Motor neuron (in vitro differentiated cells): Measurements from ENCODE around the gene DISP3. TPM values are rescaled to one million over a fixed set of nuclear protein-coding genes. Genes with fewer than 3 reads are reported as not detected.

Experiments used
- ATAC-seq, 8 experiments: fragments of 200-7000 bp; cut with Tn5 transposase; replicated peaks in 6 of 8; 2 replicates each; pipeline ENCODE4 v1.8.0; 2021; ENCODE audit warnings: mild to moderate bottlenecking in 8 of 8, moderate library complexity in 8 of 8
- H3K27ac ChIP-seq, 2 donors: fragments of 250-450 bp; sonication (Bioruptor Pico); 2 replicates each; pipeline ENCODE4 v1.9.0; 2021; ENCODE audit warnings: antibody characterized with exemption in 2 of 2, mild to moderate bottlenecking in 2 of 2, moderate library complexity in 1 of 2
- H3K4me1 ChIP-seq, 2 donors: fragments of 250-450 bp; sonication (Bioruptor Pico); replicated peaks in 1 of 2; 2 replicates each; pipeline ENCODE4 v1.6.1; 2021; ENCODE audit warnings: antibody characterized with exemption in 2 of 2, mild to moderate bottlenecking in 2 of 2, moderate library complexity in 1 of 2
- H3K4me3 ChIP-seq, 5 donors: fragments of 250-450 bp; sonication (Bioruptor Pico); 2 replicates each; pipeline ENCODE4 v1.9.0; 2021; ENCODE audit warnings: antibody characterized with exemption in 5 of 5, mild to moderate bottlenecking in 5 of 5, moderate library complexity in 4 of 5
- WGBS, 10 experiments: fragments of 450-650 bp; shearing (Covaris generic); methylation state at CpG; one replicate each; pipeline ENCODE4 v1.0.0; 2022; 5-methylcytosine and 5-hydroxymethylcytosine counted together
- in situ Hi-C, 9 experiments: fragments of 400-800 bp; cut with MboI; loops; one replicate each; pipeline ENCODE4 v1.15.0; 2021; ENCODE audit warnings: low sequenced_read_pairs in 9 of 9, low pct_unique_long_range_greater_than_20kb in 2 of 9; ENCODE audit not compliant: unreplicated experiment in 9 of 9
- total RNA-seq, 8 experiments: library from RNA; unstranded; fragments of 300-600 nt; gene quantifications; 2 replicates each; pipeline versions ENCODE4 v1.2.3 to v1.2.4, GENCODE V29; 2022

Gene DISP3
- total RNA-seq, 8 experiments from 2014 or later, result 0.18 to 23.4 (median 8.5) TPM

DNA sequence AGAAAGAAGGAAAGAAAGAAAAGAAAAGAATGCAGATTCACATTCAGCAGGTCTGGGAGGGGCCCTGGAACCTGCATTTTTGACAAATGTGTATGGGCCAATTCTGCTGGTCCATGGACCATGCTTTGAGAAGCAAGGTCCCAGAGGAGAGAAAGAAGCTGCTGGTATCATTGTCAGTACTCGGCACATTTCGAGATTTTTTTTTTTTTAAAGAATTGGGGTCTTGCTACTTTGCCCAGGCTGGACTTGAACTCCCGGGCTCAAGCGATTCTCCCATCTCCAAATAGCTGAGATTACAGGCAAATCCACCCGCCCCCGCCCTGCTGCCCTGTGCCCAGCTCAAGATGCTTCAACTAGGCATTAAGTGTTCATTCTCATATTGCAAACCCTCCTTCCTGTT, 13.6 kb upstream of the DISP3 start:
- in situ Hi-C loops, result loop anchor here in 1 of 9 experiments (25.0 kb wide), 1 partner anchor 128 kb away; no protein-coding TSS in a partner anchor
- WGBS, 10 experiments, result 21 to 100% (median 80%) methylated on average over 1 to 6 of the region's 6 CpGs; no CpG with 5 or more reads in 1 of the 10 experiments
- Histone ChIP-seq H3K4me1 (peaks cover 18 to 21% of the 10 kb centered on the region in 2 donors), H3K27ac (no peak overlapping the region), H3K4me3 (no peak overlapping the region)
- ATAC-seq, result no peak

GRCh38 chr1:11466416-11466815, 12.5 kb upstream of the DISP3 start:
- peaks cover 20% of the 10 kb centered on the region in 2 donors for H3K4me1 ChIP-seq
- in situ Hi-C loops, result loop anchor here in 1 of 9 experiments (25.0 kb wide), 1 partner anchor 129 kb away; no protein-coding TSS in a partner anchor
- 0 to 100% (median 78%) methylated on average over 1 to 2 of the region's 2 CpGs; no CpG with 5 or more reads in 5 of the 10 experiments for WGBS, 10 experiments
- ATAC-seq, result no peak
- H3K4me3 ChIP-seq, result no peak overlapping the region
- H3K27ac ChIP-seq, result no peak overlapping the region

DNA sequence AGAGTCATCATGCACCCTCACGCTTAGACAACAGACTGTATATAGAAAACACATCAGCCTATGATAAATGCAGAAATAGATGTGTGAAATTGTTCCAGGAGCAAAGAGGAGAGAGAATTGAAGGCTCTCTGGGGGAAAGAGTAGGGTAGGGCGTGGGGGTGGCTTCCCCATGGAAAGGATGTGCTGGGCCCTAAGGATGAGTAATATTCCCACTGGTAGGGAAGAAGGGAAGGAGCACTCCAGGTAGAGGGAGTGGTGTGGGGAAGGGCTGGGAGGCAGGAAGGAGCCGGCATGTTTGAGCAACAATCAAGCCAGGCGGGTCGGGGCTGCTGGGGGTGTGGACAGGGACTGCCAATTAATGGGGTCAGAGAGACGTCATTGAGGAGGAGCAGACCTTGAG, 10.1 kb upstream of the DISP3 start:
- in situ Hi-C loops, result loop anchor here in 1 of 9 experiments (25.0 kb wide), 1 partner anchor 132 kb away; no protein-coding TSS in a partner anchor
- 20 to 63% (median 40%) methylated on average over 1 to 3 of the region's 6 CpGs; no CpG with 5 or more reads in 5 of the 10 experiments for WGBS, 10 experiments
- H3K4me3 ChIP-seq, result no peak overlapping the region
- H3K27ac ChIP-seq, result no peak overlapping the region
- peaks cover 0 to 9% of the 10 kb centered on the region in 2 donors for H3K4me1 ChIP-seq
- ATAC-seq, result peak in 3 of 8 experiments; percentile 40 to 62 (median 51)

DNA sequence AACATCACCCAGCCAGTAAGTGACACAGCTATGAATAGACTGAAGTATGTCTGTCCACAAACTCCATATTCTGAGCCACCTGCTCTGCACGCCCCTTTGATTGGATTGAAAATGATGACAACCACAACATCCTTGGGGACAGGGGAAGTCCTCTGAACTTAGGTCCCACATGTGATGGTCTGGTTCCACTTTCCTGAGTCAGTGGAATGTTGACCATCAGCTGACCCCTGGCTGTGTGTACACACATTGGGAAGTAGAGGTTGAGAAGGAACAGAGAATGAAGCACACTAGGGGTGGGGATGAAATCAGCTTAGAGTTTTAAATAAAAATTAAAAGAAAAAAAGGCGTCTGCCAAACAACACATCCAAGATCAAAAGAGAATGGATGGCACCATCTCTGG, 8.0 kb upstream of the DISP3 start:
- ATAC-seq, result no peak
- in situ Hi-C loops, result loop anchor here in 1 of 9 experiments (25.0 kb wide), 1 partner anchor 134 kb away; no protein-coding TSS in a partner anchor

GRCh38 chr1:11471473-11471872, 7.5 kb upstream of the DISP3 start:
- Histone ChIP-seq H3K4me1 (peaks cover 10 to 18% of the 10 kb centered on the region in 2 donors), H3K27ac (no peak overlapping the region), H3K4me3 (no peak overlapping the region)
- in situ Hi-C loops, result loop anchor here in 1 of 9 experiments (25.0 kb wide), 1 partner anchor 134 kb away; no protein-coding TSS in a partner anchor
- ATAC-seq, result no peak
- WGBS, 10 experiments, result 0 to 40% methylated on average over 1 of the region's 1 CpG; no CpG with 5 or more reads in 8 of the 10 experiments

More for the DNA sequence above, 8.0 kb upstream of the DISP3 start:
- 0 to 52% (median 21%) methylated on average over 1 to 2 of the region's 2 CpGs; no CpG with 5 or more reads in 3 of the 10 experiments for WGBS, 10 experiments
- no peak overlapping the region for H3K27ac ChIP-seq
- H3K4me1 ChIP-seq, result peaks cover 10 to 18% of the 10 kb centered on the region in 2 donors
- no peak overlapping the region for H3K4me3 ChIP-seq

DNA sequence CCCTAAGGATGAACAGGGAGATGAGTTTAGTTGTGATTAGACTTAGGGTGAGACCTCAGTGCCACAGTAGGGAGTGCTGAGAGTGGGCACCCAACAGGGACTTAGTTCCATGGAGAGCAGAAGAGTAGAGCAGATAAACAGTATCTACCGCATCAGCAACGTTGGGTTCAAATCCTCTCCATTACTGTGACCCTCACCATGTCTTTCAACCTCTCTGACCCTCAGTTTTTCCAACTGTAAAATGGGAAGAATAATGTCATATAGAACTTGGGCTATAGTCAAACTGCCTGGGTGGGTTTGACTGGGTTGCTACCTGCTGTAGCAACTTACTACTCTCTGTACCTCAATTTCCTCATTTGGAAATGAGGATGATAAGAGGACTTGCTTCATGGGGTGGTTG, 6.7 kb upstream of the DISP3 start:
- no peak overlapping the region for H3K4me3 ChIP-seq
- in situ Hi-C loops, result loop anchor here in 1 of 9 experiments (25.0 kb wide), 1 partner anchor 135 kb away; no protein-coding TSS in a partner anchor
- no peak for ATAC-seq
- H3K27ac ChIP-seq, result no peak overlapping the region
- 58 to 65% (median 64%) methylated on average over 2 of the region's 2 CpGs; no CpG with 5 or more reads in 7 of the 10 experiments for WGBS, 10 experiments
- H3K4me1 ChIP-seq, result peaks cover 10 to 21% of the 10 kb centered on the region in 2 donors

DNA sequence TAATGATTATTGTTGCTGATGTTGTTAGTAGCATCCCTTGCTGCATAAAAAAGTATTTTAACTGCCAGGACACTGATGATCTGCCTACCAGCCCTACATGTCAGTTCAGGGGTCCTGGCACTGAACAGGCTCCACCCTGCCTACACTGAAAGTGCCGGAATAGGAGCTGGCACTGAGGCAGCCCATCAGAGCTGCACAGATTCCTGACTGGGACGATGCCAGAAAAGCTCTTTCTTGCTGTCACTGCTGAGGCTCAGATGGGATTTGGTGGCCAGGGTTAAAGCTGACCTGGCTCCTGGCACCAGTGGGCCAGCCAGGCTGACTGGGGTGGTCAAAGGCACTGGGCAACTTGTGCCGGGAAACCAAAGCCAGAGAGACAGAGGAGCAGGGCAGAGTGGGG, 6.2 kb upstream of the DISP3 start:
- no peak for ATAC-seq
- Histone ChIP-seq H3K27ac (no peak overlapping the region), H3K4me1 (peaks cover 10 to 21% of the 10 kb centered on the region in 2 donors), H3K4me3 (no peak overlapping the region)
- 0 to 100% (median 45%) methylated on average over 2 of the region's 3 CpGs; no CpG with 5 or more reads in 5 of the 10 experiments for WGBS, 10 experiments
- in situ Hi-C loops, result loop anchor here in 1 of 9 experiments (25.0 kb wide), 1 partner anchor 135 kb away; no protein-coding TSS in a partner anchor

GRCh38 chr1:11473491-11474034, 5.4 kb upstream of the DISP3 start:
- Histone ChIP-seq H3K27ac (no peak overlapping the region), H3K4me1 (peaks cover 13 to 25% of the 10 kb centered on the region in 2 donors), H3K4me3 (no peak overlapping the region)
- 20 to 59% (median 39%) methylated on average over 1 to 8 of the region's 8 CpGs; no CpG with 5 or more reads in 2 of the 10 experiments for WGBS, 10 experiments
- ATAC-seq, result peak; percentile 30 to 58 (median 46)
- in situ Hi-C loops, result loop anchor here in 1 of 9 experiments (25.0 kb wide), 1 partner anchor 136 kb away; no protein-coding TSS in a partner anchor

GRCh38 chr1:11474826-11475225, 4.1 kb upstream of the DISP3 start:
- no peak overlapping the region for H3K27ac ChIP-seq
- in situ Hi-C loops, result loop anchor here in 2 of 9 experiments (25.0 kb wide), 2 partner anchors 138 to 162 kb away; no protein-coding TSS in a partner anchor
- no peak for ATAC-seq
- H3K4me3 ChIP-seq, result no peak overlapping the region
- WGBS, 10 experiments, result 0 to 83% (median 47%) methylated on average over 1 to 5 of the region's 5 CpGs; no CpG with 5 or more reads in 3 of the 10 experiments
- H3K4me1 ChIP-seq, result peaks cover 13 to 20% of the 10 kb centered on the region in 2 donors

DNA sequence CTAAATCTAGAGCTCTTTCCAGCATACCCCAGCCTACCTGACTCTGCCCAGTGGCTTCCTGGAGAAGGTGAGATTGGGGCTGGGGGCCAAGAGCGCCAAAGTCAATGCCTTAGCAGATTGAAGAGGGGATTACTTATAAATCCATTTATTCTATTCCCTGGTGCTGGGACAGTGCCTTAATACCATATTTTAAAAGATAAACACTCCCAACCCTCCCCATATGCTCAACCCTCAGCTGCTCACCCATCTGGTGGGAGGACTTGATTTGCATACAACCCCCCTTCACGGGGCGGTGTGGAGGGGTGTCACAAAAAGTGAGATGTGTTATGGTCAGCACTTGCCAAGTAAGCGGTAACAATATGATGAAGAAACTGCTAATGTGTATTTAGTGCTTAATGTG, 3.2 kb upstream of the DISP3 start:
- ATAC-seq, result no peak
- Histone ChIP-seq H3K4me3 (no peak overlapping the region), H3K4me1 (peaks cover 19 to 26% of the 10 kb centered on the region in 2 donors), H3K27ac (no peak overlapping the region)
- 0 to 100% (median 69%) methylated on average over 1 to 4 of the region's 4 CpGs; no CpG with 5 or more reads in 4 of the 10 experiments for WGBS, 10 experiments
- in situ Hi-C loops, result loop anchor here in 1 of 9 experiments (25.0 kb wide), 1 partner anchor 162 kb away; no protein-coding TSS in a partner anchor

GRCh38 chr1:11479375-11479979, 522 bp downstream of the DISP3 start:
- Histone ChIP-seq H3K4me3 (peak overlapping the region; percentile 48 to 69 (median 56)), H3K27ac (peak overlapping the region; percentile 97), H3K4me1 (peaks cover 39 to 41% of the 10 kb centered on the region in 2 donors)
- in situ Hi-C loops, result loop anchor here in 1 of 9 experiments (25.0 kb wide), 1 partner anchor 158 kb away; no protein-coding TSS in a partner anchor
- peak in 5 of 8 experiments; percentile 1 to 7 (median 2) for ATAC-seq
- 0% methylated on average over 1 of the region's 52 CpGs; no CpG with 5 or more reads in 9 of the 10 experiments for WGBS, 10 experiments

DNA sequence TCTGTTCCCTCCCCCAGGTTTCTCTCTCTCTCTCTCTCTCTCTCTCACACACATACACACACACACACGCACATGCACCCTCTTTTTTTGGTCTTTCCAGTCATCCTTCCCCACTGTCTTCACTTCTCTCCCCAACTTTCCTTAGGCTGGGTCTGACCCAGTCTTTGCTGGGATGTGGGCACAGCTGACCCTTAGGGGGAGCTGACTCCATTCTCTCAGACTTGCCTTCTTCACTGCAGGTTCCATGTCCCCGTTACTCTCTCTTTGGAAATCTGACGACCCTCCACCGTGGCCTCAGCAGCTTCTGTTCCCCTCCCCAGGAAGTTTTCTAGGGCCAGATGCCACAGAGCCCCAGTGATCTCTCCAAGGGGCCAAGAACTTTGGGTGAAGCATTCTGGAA, 2.1 kb downstream of the DISP3 start:
- Histone ChIP-seq H3K4me1 (peaks cover 47 to 48% of the 10 kb centered on the region in 2 donors), H3K4me3 (peak overlapping the region in 4 of 5 donors; percentile 48 to 69 (median 57)), H3K27ac (no peak overlapping the region)
- WGBS, 10 experiments, result 0 to 60% (median 18%) methylated on average over 1 to 4 of the region's 4 CpGs; no CpG with 5 or more reads in 1 of the 10 experiments
- in situ Hi-C loops, result loop anchor here in 1 of 9 experiments (25.0 kb wide), 1 partner anchor 156 kb away; no protein-coding TSS in a partner anchor
- ATAC-seq, result no peak
